DMS153 treated with DMSO at 0.1 percent for 48 hours (cell line): ENCODE results near the gene IFIT1B.
"Not testable (repeated sequence)": the region's sequence is repeated elsewhere in the genome, so short reads cannot be mapped to it uniquely, and the experiment has no call there.

Source experiments
- DNase-seq: peaks from one replicate; lab custom pipeline; 2025; ENCODE audit not compliant: unreplicated experiment; lab: John Stamatoyannopoulos, UW

Gene IFIT1B

GRCh38 chr10:89377705-89378637, at the start of gene IFIT1B:
Gene IFIT1B, plus strand, starts transcription at chr10:89378056. Its CDS starts 80 bp downstream, at chr10:89378136.
- no peak for DNase-seq

- DNase-seq: no peak
Measured at GRCh38 chr10:89329151-89329550, 48.7 kb upstream of the IFIT1B start.

- not testable (repeated sequence) for DNase-seq
Measured at GRCh38 chr10:89330014-89330413, 47.8 kb upstream of the IFIT1B start.

- no peak for DNase-seq
Measured at GRCh38 chr10:89330537-89331212, 47.2 kb upstream of the IFIT1B start.

GRCh38 chr10:89331487-89332122, 46.3 kb upstream of the IFIT1B start:
- not testable (repeated sequence) for DNase-seq

DNA sequence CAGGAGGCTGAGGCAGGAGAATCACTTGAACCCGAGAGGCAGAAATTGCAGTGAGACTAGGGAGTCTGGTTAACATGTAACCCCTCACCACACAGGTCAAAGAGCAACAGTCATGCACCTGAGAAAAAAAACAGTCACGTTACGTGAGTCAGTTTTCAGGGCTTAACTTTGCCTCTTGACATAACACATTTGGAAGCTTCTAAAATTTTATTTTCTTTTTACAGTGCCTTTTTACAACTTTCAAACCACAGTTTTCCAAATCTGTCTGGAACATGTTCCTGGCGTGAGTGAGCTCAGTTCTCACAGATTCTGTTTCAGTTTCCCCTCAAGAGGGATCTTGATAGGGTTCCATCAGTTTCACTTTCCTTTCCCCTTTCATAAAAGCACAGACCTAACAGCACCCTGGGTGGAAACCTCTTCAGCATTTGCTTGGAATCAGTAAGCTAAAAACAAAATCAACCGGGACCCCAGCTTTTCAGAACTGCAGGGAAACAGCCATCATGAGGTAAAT, 45.7 kb upstream of the IFIT1B start:
- no peak for DNase-seq

GRCh38 chr10:89335226-89335625, 42.6 kb upstream of the IFIT1B start:
- DNase-seq: no peak

DNA sequence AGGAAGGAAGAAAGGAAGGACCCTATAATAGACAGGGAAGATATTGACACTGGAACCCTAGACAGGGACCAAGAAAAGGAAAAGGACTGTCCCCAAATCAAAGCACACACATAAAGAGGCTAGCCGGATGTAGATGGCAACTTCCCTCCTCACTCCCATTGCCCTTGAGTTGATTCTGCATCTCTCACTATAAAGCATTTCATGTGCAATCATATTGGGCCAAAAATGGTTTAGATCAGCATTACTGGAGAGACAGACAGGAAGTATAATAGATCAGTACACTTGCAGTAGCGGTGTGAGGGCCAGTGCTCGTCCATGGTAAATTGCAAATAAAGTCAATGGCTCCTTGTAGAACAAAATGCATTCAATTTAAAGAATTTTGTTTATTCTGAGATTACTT, 41.6 kb upstream of the IFIT1B start:
- DNase-seq: no peak

- no peak for DNase-seq
Measured at GRCh38 chr10:89337484-89337883, 40.4 kb upstream of the IFIT1B start.

GRCh38 chr10:89338713-89339112, 39.1 kb upstream of the IFIT1B start:
- no peak for DNase-seq

DNA sequence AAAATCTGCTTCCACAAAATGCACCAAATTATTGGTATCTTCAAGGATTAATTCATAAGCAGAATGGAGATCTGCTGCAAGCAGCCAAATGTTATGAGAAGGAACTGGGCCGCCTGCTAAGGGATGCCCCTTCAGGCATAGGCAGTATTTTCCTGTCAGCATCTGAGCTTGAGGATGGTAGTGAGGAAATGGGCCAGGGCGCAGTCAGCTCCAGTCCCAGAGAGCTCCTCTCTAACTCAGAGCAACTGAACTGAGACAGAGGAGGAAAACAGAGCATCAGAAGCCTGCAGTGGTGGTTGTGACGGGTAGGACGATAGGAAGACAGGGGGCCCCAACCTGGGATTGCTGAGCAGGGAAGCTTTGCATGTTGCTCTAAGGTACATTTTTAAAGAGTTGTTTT, 38.0 kb upstream of the IFIT1B start:
- no peak for DNase-seq

- DNase-seq: no peak
Measured at GRCh38 chr10:89341649-89342048, 36.2 kb upstream of the IFIT1B start.

DNA sequence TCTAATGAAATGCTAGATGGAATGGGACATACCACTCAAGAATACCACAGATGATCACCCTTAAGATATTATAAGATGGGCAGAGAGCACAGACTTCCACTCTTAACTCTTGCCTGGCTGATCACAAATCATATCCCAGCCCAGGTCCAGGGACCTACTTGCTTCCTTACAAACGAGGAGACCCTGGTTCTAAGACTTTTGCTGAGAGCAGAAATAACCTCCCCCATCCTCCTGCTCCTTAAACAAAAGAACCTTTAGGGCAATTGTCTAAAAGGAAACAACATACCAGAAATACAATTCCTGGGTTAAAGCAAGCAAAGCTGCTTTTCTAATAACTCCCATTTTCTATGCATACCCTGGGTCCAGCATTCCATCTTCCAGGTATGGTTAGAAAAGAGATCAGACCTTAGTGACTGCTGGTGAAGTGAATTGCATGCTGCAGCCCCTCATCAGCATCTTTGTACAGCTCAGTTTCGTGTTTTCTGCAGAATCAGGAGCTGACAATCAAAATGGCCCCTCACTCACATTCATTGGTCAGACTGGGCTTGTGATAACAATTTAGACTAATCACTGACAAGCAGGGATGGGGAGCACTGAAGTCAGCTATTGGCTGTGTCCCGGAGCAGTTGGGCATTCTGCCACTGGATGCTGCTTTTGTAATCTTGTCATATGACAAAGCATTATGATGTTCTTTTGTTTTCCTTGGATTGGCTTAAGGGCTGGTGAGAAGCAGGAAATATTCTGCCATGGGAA, 35.5 kb upstream of the IFIT1B start:
- DNase-seq: no peak

DNA sequence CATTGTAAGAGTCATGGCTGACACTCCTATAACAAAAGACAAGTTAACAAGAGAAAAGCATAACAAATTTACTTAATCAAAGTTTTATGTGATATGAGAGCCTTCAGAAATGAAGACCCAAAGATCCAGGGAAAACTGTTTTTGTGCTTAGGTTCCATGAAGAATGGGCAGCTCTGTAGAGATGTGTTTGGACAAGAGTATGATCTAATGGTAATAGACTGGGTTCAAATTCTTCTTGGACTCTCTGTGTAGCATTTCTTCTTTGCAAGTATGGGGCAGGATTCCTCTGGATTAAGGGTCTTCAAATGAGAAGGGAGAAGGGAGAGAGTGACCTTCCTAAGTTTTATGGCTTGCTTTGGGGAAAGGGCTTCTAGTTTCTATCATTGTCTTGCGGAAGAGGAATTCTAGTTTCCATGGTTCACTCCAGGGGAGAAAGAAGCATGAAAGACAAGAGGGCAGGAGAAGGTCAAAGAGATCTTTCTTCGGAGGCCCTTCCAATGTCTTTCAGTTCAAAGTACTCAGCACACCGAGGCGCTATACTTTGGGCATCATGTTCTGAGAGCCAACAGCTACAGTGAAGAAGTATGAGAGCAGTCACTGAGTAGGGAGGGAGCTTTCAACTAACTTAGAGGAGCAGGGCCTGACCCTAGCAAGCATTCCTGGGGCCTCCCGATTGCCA, 34.6 kb upstream of the IFIT1B start:
- no peak for DNase-seq

DNA sequence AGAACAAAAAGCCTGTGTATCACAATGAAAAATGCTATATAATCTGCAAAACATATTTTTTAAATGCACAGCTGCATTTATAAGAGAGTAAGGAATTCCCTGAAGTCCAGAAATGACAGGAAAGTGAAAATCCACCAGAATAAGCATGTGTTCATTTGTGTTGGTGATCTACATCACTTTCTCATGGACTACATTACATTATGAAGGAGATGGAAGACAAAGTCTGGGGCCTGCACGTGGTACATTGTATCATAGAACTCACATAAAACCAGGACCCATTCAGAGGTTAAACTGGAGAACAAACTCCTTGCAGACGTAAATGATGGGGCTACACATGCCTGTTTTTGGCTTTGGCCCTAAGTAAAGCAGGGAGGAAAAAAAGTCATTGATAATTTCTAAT, 33.7 kb upstream of the IFIT1B start:
- no peak for DNase-seq

- DNase-seq: no peak
Measured at GRCh38 chr10:89345367-89346000, 32.4 kb upstream of the IFIT1B start.

DNA sequence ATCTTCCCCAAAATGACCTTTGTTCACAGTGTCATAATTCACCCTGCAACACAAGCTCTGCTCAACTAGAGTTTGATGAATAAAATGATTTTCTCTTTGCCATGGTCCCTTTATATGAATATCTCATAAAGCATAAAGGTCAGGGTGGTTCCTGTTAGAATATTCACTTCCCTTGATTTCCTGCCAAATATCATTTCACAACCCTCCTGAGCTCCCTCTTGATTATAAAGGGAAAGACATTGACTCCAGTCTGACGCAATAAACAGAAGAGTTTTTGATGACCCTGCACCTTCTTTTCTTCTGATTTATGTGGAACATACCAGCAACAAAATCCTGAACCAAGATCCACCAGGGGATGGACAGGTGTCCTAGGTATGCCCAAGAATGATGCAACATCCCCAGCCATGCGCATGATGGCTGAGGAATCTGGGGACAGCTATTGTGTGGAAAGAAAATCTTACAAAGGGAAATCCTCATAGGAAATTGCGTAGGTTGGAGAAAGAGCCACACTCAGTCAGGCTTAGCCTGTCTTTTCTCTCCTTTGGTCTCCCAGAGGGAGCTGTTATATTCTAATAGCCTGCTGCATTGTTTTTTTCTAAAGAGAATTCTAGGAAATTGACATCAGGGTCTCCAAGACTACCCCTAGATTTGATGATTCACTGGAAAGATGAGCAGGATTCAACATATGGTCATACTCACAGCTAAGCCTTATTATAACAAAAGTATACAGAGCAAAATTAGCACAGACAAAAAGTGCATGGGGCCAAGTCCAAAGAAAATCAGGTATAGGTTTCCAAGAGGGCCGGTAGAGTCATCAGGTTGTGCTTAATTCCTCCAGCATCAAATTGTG, 31.2 kb upstream of the IFIT1B start:
- DNase-seq: no peak

DNA sequence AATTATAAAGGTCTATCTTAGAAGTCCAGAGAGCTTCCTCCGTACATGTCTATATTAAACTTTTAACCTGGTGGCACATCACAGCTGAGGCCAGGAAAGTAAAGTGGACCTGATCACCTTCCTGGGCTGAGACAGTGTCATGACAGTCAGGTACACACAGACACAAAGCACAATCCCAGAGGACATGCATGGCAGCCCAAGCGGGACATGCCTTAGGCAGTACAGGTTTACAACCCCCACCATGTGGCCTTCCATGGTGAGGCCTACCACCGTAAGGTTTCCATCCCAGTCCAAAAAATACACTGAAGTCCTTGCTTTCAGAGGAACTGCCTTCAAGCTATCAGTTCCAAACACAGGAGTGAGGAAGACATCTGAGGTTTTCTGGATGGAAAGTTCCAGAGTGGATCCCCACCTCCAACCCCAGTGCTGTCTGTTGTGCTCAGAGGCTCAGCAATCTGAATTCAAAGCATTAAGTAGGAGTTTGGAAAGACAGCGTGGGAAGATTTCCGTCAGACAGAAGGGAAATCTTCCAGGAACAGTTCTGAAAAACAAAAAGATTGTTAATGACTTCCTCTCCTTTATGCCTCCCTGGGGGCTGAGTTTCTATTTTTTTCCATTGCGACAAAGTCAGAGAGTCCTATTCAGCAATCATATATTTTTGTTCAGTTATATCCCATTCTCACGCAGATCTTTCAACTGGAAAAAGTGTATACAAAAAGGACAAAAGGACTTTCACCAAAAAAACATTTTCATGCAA, 30.0 kb upstream of the IFIT1B start:
- DNase-seq: no peak
